Measurements from ENCODE around the gene PRPF40A.
"Not testable (repeated sequence)": the region's sequence is repeated elsewhere in the genome, so short reads cannot be mapped to it uniquely, and the experiment has no call there.

DNA sequence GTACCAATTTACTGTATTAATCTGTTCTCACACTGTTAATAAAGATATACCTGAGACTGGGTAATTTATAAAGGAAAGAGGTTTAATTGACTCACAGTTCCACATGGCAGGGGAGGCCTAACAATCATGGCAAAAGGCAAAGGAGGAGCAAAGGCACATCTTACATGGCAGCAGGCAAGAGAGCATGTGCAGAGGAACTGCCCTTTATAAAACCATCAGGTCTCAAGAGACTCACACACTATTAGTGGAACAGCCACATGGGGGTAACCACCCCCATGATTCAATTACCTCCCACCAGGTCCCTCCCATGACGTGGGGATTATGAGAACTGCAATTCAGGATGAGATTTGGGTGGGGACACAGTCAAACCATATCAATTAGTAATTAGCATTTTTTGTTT, 22.4 kb upstream of the PRPF40A start:
- TF ChIP-seq, protein P1, sequence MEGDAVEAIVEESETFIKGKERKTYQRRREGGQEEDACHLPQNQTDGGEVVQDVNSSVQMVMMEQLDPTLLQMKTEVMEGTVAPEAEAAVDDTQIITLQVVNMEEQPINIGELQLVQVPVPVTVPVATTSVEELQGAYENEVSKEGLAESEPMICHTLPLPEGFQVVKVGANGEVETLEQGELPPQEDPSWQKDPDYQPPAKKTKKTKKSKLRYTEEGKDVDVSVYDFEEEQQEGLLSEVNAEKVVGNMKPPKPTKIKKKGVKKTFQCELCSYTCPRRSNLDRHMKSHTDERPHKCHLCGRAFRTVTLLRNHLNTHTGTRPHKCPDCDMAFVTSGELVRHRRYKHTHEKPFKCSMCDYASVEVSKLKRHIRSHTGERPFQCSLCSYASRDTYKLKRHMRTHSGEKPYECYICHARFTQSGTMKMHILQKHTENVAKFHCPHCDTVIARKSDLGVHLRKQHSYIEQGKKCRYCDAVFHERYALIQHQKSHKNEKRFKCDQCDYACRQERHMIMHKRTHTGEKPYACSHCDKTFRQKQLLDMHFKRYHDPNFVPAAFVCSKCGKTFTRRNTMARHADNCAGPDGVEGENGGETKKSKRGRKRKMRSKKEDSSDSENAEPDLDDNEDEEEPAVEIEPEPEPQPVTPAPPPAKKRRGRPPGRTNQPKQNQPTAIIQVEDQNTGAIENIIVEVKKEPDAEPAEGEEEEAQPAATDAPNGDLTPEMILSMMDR (IDR thresholded peaks at IDR 0.05; ENCODE audit: borderline replicate concordance, extremely low read depth, low read length, poor library complexity, severe bottlenecking): not testable (repeated sequence)
- TF ChIP-seq EZH2 (IDR thresholded peaks at IDR 0.05; ENCODE audit: borderline replicate concordance, low read depth, low read length, severe bottlenecking): not testable (repeated sequence)
